UCSD-AML1 (cell line): ENCODE results near the gene PEX7.
A peak's percentile ranks its signal among the peaks of the same experiment; 100 is the strongest.
"Not testable (repeated sequence)": the region's sequence is repeated elsewhere in the genome, so short reads cannot be mapped to it uniquely, and the experiment has no call there.

ENCODE experiments used
- DNase-seq: peaks from one replicate; lab custom pipeline; 2025; ENCODE audit not compliant: unreplicated experiment; lab: John Stamatoyannopoulos, UW

The PEX7 gene

GRCh38 chr6:136790411-136791295 is 31.7 kb upstream of the PEX7 start:
- DNase-seq, result no peak

GRCh38 chr6:136791296-136792094 is 30.9 kb upstream of the PEX7 start:
- DNase-seq, result peak; percentile 76

GRCh38 chr6:136792095-136792409 is 30.3 kb upstream of the PEX7 start:
- no peak for DNase-seq

DNA sequence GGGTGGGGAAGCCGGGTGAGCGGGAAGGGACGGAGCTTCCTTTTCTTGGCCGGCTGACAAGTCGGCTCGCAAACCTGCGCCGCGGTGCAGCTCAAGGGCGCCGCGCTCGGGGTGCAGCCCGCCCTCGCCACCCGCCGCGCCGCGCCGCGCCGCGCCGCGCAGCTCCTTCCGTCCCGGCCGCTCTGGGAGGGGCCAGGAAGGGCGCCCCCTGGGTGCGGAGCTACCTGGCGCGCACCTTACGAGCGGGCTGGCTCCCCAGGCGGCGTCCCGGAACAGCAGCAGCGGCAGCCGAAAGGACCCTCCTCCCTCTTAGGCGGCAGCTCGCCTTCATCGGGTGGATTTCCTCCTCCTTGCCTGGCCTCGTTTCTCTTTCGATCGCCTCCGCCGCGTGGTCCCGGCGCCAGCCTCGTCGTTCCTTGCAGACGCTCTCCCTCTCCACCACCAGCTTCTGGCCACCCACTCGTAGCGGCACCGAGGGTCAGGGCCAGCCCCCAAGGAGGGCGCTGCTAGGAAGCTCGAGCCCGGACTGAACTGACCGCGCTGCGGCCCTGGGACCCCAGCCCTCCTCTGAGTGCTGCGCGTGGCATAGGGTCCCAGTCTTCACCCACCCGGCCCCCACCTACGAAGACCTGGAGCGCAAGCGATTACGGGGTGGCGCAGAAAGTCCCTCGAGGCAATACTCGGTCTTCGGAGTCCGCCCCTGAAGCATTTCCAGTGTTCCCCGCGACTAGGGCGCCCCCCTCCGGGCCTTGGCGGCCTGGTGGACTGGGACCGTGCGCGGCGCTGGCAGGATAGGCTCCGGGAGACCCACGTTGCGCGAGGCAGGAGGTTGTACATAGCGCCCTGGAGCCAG is 29.8 kb upstream of the PEX7 start, which contains the start of gene MAP3K5:
Gene MAP3K5 (minus strand): TSS at position 68 of the 853 bp plus-strand sequence. CDS start 320 bp downstream, outside the sequence.
- peak; percentile 95 for DNase-seq

DNA sequence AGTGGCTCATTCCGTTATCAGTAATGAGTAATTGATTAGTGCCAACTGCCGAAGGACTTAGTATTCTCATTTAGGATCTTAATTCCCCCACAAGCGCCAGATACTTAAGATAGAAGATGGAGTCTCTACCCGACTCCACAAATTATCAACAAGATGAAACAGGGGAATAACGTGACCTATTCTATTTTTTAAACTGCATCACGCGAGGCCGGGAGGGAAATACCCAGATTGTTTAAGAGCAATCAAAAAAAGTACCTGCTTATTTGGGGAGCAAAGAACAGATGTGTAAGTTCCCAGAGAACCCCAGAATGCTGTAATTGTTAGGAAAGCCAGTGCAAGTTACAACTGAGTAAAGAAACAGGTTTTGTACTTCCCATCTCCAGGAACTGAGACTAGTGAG is 29.0 kb upstream of the PEX7 start:
- no peak for DNase-seq

GRCh38 chr6:136795386-136795785 is 27.0 kb upstream of the PEX7 start:
- DNase-seq, result no peak

DNA sequence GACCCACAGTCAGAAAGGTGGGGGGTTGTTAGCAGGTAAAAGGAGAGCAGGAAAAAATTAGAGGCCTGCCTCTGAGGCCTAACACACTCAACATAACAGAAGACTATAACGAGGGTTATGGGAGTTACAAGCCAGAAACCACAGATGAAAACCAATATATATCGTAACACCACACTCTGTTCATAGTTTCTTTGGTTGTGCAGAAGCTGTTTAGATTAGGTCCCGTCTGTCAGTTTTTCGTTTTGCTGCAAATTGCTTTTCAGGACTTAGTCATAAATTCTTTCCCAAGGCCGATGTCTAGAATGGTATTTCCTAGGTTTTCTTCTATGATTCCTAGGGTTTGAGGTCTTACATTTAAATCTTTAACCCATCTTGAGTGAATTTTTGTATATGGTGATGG is 26.4 kb upstream of the PEX7 start:
- no peak for DNase-seq

GRCh38 chr6:136798044-136798443 is 24.3 kb upstream of the PEX7 start:
- DNase-seq, result no peak

DNA sequence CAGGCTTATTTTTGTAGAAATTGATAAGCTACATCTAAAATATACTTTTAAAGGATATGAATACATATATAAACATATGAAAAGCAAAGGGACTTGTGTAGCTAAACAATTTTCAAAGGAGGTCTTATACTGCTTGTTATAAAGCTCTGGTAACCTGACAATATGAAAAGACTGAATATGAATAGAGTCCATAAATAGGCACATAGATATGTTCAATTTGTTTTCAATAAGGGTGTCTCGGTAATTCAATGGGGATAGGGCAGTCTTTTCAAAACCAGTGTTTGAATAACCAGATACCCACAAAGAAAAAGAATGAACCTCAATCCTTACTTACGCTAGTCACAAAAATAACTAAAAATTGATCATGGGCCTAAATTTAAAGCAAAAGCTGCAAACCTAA is 20.8 kb upstream of the PEX7 start:
- no peak for DNase-seq

DNA sequence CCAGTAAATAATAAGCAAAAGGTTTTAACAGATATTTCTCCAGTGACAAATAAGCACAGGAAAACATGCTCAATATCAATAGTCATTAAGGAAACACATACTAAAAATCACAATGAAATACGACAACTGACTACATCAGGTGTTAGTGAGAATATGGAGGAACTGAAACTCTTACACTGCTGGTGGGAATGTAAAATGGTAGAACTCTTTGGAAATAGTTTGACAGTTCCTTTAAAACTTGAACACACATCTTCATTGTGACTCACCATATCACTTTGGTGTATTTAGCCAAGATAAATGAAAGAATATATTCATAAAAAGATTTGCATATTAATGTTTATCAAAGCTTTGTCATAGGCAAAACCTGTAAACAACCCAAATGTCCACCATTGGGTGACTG is 18.8 kb upstream of the PEX7 start:
- no peak for DNase-seq

GRCh38 chr6:136809091-136809860 is 13.1 kb upstream of the PEX7 start:
- no peak for DNase-seq

DNA sequence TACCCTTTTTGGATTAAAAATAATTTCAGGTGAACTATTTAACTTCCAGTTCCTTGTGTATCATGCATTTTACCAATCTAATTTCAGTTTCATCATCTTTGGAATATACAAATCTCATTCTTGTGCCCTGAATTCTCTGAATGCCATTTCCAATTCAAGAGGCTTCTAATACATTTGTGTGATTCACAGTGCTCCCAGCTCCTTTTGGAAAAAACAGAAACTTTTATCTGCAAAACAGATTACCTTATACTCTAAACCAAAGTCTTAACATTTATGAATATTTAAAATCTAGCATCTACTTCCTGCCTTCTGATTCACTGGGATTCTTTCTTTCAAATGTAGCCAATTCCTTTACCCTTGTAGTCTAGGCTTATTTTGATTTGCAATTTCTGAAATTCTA is 11.1 kb upstream of the PEX7 start:
- DNase-seq, result no peak

DNA sequence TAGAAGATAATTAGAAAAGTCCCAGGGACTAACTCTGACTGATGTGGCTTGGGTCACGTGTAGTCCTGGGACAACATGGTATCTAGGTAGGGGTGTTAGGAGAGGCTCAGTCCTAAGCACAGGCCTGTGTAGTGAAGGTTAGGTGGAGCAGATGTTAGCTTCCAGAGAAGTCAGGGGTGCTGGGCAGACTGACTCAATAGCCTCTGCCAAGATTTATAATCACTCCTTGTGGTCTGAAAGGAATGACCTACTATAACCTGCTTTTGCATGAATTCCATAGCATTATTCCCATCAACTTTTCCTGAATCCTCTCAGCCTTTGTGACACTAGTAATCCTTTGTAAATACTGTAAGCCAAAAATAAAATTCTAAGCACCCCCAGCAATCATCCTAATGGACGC is 10.2 kb upstream of the PEX7 start:
- DNase-seq, result no peak

DNA sequence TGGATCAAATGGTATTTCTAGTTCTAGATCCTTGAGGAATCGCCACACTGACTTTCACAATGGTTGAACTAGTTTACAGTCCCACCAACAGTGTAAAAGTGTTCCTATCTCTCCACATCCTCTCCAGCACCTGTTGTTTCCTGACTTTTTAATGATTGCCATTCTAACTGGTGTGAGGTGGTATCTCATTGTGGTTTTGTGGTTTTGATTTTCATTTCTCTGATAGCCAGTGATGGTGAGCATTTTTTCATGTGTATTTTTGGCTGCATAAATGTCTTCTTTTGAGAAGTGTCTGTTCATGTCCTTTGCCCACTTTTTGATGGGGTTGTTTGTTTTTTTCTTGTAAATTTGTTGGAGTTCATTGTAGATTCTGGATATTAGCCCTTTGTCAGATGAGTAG is 6.8 kb upstream of the PEX7 start:
- DNase-seq, result not testable (repeated sequence)

GRCh38 chr6:136816656-136817055 is 5.7 kb upstream of the PEX7 start:
- DNase-seq, result no peak

DNA sequence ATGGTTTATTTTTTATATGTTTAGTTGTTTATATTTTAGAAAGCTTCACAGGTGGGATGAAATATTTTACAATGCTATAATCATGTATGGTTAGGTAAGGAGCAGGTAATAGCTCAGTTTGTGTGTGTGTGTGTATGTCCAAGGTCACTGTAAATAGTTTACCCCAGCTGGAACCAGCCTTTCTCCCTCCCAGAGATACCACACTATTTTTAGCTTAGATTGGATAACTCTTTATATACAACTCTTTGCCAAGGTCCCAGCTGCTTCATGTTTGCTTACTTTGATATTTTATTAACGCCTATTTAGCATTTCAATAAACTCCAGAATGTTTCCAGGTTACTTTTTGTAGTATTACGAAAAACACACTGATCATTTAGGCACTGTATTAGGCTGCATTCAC is 1.8 kb upstream of the PEX7 start:
- no peak for DNase-seq

- DNase-seq, result peak; percentile 64
These were observed 381 bp upstream of the PEX7 start for GRCh38 chr6:136822046-136822375.

GRCh38 chr6:136823128-136823660 is 802 bp downstream of the PEX7 start:
- DNase-seq, result no peak

GRCh38 chr6:136826216-136826615 is 3.8 kb downstream of the PEX7 start:
- DNase-seq, result no peak

DNA sequence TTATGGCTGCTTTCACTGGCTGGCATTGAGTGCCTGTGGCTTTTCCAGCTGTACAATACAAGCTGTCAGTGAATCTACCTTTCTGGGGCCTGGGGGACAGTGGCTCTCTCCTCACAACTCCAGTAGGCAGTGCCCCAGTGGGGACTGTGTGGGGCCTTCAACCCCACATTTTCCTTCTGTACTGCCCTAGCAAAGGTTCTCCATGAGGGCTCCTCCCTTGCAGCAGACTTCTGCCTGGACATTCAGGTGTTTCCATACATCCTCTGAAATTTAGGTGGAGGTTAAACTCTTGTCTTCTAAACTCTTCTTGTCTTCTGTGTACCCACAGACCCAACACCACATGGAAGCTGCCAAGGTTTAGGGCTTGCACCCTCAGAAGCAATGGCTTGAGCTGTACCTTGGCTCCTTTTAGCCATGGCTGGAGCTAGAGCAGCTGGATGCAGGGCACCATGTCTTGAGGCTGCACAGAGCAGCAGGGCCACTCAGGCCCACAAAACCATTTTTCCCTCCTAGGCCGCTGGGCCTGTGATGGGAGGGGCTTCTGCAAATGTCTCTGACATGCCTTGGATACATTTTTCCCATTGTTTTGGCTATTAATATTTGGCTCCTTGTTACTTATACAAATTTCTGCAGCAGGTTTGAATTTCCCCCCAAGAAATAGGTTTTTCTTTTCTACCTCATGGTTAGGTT is 9.6 kb downstream of the PEX7 start:
- DNase-seq, result no peak
